ENCODE results near the gene ST6GALNAC1. TPM values are rescaled to one million over a fixed set of nuclear protein-coding genes. Genes with fewer than 3 reads are reported as not detected.
A peak's percentile ranks its signal among the peaks of the same experiment; 100 is the strongest.

Gene ST6GALNAC1
- total and polyA plus RNA-seq, 2 of the 13 experiments (the other 11 are each of a cell fraction or from before 2014, with no cell fraction given) = not detected

GRCh38 chr17:76671123-76671911 lies 27.8 kb upstream of the ST6GALNAC1 start (continued):
- TF ChIP-seq SOX6 (IDR thresholded peaks at IDR 0.05) (no peak), SOX6 (CRISPR knock-in tag; IDR thresholded peaks at IDR 0.05) (peak; percentile 87), SRY (CRISPR knock-in tag; IDR thresholded peaks at IDR 0.05) (peak; percentile 94), NFYB (CRISPR knock-in tag; IDR thresholded peaks at IDR 0.05) (peak; percentile 99), PRMT3 (CRISPR knock-in tag; IDR thresholded peaks at IDR 0.05; ENCODE audit: borderline replicate concordance, low read depth) (no peak), ZNF629 (CRISPR knock-in tag; conservative IDR thresholded peaks at IDR 0.05) (peak; percentile 80), ZNF256 (CRISPR knock-in tag; conservative IDR thresholded peaks at IDR 0.05) (peak; percentile 55; the same call in 1 of the 2 replicates), THAP7 (CRISPR knock-in tag; IDR thresholded peaks at IDR 0.05) (no peak), KDM5A (IDR thresholded peaks at IDR 0.05; ENCODE audit: borderline replicate concordance, low read length) (no peak), PBX3 (CRISPR knock-in tag; IDR thresholded peaks at IDR 0.05; ENCODE audit: borderline replicate concordance) (peak; percentile 99), HDAC1 (CRISPR knock-in tag; IDR thresholded peaks at IDR 0.05) (peak; percentile 81), RXRB (CRISPR knock-in tag; IDR thresholded peaks at IDR 0.05; ENCODE audit: borderline replicate concordance) (peak; percentile 55), ZBTB37 (CRISPR knock-in tag; IDR thresholded peaks at IDR 0.05) (no peak), ZNF883 (CRISPR knock-in tag; IDR thresholded peaks at IDR 0.05; ENCODE audit: not compliant biosample characterization) (peak; percentile 94), SMC3 (IDR thresholded peaks at IDR 0.05; ENCODE audit: low read length) (no peak), ARNT (IDR thresholded peaks at IDR 0.05) (no peak), SOX5 (CRISPR knock-in tag; IDR thresholded peaks at IDR 0.05; ENCODE audit: borderline replicate concordance) (peak; percentile 31), IKZF5 (CRISPR knock-in tag; IDR thresholded peaks at IDR 0.05) (peak; percentile 52), TBX2 (CRISPR knock-in tag; IDR thresholded peaks at IDR 0.05; ENCODE audit: borderline replicate concordance) (peak; percentile 90), ZSCAN21 (CRISPR knock-in tag; IDR thresholded peaks at IDR 0.05; ENCODE audit: borderline replicate concordance) (peak; percentile 95), PREB (CRISPR knock-in tag; IDR thresholded peaks at IDR 0.05) (0 out of 2 replicates have a peak, but pooled peaks have one; percentile 52), SAP130 (CRISPR knock-in tag; IDR thresholded peaks at IDR 0.05; ENCODE audit: low read depth) (peak; percentile 85), CTCF (CRISPR knock-in tag; IDR thresholded peaks at IDR 0.05) (peak; percentile 46; the same call in 1 of the 2 replicates)

Data from HepG2 (cell line).